Activated naive CD8-positive, alpha-beta T cell treated with anti-CD3 and anti-CD28 coated beads, Interleukin-2, amount 50 U/mL, for 16 hours (primary cell): ENCODE measurements around the gene SLC38A3.

Experiments used
- DNase-seq: peaks from one replicate; pipeline ENCODE4 v3.0.0-alpha.2; 2020; ENCODE audit warnings: low read depth, low spot score

SLC38A3 gene

DNA sequence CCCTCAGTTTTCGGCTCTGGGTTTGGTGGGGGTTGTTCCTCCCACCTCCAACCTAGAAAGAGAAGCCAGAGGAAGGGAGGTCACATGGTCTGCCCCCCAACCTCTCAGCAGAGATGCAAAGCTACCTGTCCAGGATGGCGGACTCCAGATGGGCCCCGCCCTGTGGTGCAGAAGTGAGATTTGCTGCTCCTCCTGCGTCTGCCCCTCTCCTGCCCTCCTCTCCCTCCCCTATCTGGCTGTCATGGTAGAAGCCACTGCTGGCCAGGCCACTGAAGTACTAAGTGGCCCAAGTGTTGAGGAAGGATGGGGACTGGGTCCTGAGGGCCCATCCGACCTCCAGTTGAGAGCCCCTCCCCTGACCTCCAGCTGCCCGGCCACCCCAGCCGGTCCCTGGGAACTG lies 61.8 kb downstream of the SLC38A3 start:
- no peak for DNase-seq

DNA sequence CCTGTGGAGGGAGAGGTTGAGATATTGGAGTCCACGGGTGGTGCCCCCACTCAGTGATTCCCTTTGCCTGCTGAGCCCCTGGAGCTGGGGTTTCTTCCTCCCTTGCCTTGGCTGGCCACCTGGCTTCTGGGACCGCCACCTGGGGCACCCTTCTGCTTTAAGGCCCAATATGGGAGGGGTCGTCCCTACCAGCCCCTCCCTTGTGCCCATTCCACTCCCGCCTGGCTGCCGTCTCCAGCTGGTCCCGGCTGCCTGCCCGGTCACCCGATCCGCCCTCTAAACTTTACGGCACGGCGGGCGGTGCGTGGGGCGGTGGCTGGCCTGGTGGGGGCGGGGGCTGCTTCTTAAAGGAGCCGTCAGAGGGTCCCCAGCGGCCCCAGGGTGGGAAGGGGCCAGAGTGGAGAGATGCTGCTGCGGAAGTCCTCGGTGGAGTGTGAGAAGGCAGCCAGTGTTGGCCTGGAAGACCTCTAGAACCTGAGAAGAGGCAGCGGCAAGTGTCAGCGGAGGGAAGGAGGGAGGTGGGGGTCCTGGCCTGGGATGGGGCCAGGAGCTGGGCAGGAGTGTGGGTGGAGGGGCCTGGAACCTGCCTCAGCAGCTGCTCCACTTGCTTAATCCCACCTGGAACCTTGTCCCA lies 62.3 kb downstream of the SLC38A3 start:
- no peak for DNase-seq

DNA sequence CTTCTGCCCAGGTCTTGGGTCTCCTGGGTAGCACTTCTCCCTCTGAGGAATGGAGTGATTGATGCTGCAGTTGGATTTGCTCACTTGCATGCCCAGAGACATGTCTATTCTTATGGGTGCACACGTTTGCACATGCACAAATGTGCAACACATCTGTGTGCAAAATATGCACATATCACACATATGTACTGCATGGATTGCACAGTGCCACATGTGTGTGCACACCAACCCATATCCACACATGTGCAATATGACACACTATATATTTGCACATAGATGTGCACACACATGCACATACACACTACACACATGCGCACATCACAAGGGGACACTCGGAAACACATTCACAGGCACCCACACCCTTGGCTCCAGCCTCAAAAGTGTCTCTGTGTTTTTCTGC lies 63.2 kb downstream of the SLC38A3 start:
- no peak for DNase-seq

DNA sequence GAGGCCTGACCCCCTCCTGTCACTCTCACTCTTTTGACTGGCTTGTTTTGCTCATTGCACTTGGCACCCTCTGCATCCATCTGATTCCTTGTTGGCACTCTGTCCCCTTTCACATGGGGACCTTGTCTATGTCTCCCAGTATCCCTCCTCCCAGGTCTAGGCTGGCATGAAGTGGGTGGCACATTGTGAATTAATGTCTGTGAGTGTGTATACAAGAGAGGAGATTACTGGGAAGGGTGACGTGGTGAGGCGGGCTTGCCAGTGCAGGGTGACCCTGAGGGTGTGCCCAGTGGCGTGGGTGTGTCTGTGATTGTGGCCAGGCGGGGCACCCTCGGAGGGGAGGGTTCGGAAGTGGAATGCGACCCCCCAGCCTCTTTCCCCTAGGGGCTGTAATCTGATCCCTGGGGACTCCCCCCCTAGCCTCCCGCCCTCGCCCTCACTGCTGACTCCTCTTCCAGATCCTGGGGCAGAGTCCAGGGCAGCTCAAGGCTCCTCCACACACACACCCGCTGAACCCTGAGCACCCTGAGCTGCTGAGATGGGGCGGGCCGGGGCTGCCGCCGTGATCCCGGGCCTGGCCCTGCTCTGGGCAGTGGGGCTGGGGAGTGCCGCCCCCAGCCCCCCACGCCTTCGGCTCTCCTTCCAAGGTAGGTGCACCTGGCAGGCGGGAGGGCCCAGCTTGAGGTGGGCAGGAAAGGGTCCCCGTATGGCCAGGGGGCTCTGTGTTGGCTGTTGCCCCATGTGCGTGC lies 63.8 kb downstream of the SLC38A3 start, which contains the start of gene SEMA3B:
Gene SEMA3B, plus strand, starts transcription at position 445 of the 749 bp plus-strand sequence. Its CDS starts 94 bp downstream, at position 539.
- no peak for DNase-seq

DNA sequence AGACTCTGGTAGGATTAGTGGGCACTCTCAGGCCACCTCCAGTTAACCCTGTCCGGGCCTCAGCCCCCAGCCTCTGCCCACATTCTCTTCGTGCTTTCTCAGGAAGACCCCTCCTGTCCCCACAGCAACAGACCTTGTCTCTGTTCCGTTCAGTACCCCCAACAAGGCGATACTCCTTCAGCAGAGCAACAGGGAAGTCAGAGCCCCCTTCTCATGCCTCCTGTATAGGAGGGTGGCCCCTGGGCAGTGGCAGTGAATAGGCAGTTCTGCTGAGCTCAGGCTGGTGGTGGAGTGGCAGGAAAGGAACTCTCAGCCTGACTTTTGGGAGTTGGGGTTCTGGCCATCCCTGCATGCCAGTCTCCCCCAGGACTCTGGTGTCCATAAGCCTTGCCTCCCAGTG lies 64.4 kb downstream of the SLC38A3 start:
- DNase-seq, result no peak

DNA sequence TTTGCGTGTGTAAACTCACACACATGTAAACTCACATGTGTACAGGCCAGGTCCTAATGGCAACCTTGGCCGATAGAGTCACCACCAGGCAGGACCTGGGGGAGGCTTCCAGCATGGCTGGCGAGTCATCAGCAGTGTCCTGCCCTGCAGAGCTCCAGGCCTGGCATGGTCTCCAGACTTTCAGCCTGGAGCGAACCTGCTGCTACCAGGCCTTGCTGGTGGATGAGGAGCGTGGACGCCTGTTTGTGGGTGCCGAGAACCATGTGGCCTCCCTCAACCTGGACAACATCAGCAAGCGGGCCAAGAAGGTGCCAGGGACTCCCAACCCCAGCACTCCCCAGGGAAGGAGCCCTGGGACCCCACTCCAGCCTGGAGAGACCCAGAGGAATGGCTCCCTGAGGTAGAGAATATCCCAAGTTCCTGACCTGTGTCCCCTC lies 64.9 kb downstream of the SLC38A3 start:
- no peak for DNase-seq

DNA sequence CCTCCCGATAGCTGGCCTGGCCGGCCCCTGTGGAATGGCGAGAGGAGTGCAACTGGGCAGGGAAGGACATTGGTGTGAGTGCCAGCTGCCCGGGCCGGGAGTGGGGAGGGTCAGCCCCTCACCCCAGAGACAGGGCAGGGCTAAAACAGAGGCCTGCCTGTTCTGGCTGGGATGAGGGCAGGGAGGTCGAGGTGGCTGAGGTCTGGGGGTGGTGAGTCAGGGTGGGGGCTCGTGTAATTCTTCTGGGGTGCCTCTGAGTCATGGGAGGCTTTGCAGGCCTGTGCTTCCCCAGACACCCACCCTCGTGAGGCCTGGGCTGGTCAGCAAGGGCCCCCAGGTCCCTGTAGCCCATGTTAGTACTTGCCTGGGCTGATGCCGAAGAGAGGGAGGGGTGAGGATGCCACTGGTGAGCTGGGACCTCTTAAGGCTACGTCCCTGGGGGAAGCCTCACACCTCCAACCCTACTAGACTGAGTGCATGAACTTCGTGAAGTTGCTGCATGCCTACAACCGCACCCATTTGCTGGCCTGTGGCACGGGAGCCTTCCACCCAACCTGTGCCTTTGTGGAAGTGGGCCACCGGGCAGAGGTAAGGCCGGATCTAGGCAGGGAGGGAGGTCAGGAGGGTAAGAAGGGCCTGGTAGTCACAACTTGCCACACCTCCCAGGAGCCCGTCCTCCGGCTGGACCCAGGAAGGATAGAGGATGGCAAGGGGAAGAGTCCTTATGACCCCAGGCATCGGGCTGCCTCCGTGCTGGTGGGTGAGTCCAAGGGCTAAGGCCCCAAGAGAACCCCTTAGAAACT lies 65.6 kb downstream of the SLC38A3 start:
- DNase-seq, result no peak
